SK-N-SH (cell line): Measurements from ENCODE around the gene EPM2A.

Source experiments
- CHD2 ChIP-seq: fragments of 150-350 bp; IDR thresholded peaks from 2 replicates; pipeline ENCODE4 v1.6.1; 2018; ENCODE audit warnings: low read length; ENCODE audit not compliant: partially characterized antibody
- EP300 ChIP-seq, 2 experiments: IDR thresholded peaks; 2 replicates each; pipeline versions ENCODE4 v1.4.0 to v1.6.1; 2012; ENCODE audit warnings: borderline replicate concordance in 1 of 2, low read depth in 1 of 2, low read length in 1 of 2
- GATA2 ChIP-seq: sonication (generic); formaldehyde crosslinking; IDR thresholded peaks from 2 replicates; pipeline ENCODE4 v1.5.0; 2020; ENCODE audit warnings: mild to moderate bottlenecking, missing genetic modification reagents
- NFIC ChIP-seq: IDR thresholded peaks from 2 replicates; pipeline ENCODE4 v1.4.0; 2012; ENCODE audit warnings: borderline replicate concordance
- POLR2AphosphoS5 ChIP-seq: IDR thresholded peaks from 2 replicates; pipeline ENCODE4 v1.6.1; 2012; ENCODE audit warnings: low read depth, low read length
- RCOR1 ChIP-seq: fragments of 150-350 bp; IDR thresholded peaks from 2 replicates; pipeline ENCODE4 v1.6.1; 2017; ENCODE audit warnings: antibody characterized with exemption, low read length
- SIN3A ChIP-seq: IDR thresholded peaks from 2 replicates; pipeline ENCODE4 v1.6.1; 2012; ENCODE audit warnings: low read depth, mild to moderate bottlenecking, low read length, moderate library complexity, borderline replicate concordance
- TAF1 ChIP-seq: IDR thresholded peaks from 2 replicates; pipeline ENCODE4 v1.6.1; 2012; ENCODE audit warnings: low read depth, mild to moderate bottlenecking, low read length, moderate library complexity, borderline replicate concordance
- YY1 ChIP-seq: IDR thresholded peaks from 2 replicates; pipeline ENCODE4 v1.4.0; 2012; ENCODE audit warnings: low read depth, mild to moderate bottlenecking
- TF ChIP-seq, protein P1 (sequence below): fragments of 200-600 bp; sonication (generic); IDR thresholded peaks from 2 replicates; pipeline ENCODE4 v1.6.1; 2017; ENCODE audit warnings: antibody characterized with exemption, mild to moderate bottlenecking, moderate library complexity
- TF ChIP-seq, protein P2 (sequence below): fragments of 150-350 bp; IDR thresholded peaks from 2 replicates; pipeline ENCODE4 v1.6.1; 2016; ENCODE audit warnings: mild to moderate bottlenecking, low read depth, low read length
- TF ChIP-seq, protein P3 (sequence below): IDR thresholded peaks from 2 replicates; pipeline ENCODE4 v1.4.0; 2012; ENCODE audit warnings: low read depth
- TF ChIP-seq, protein P4 (sequence below): fragments of 150-350 bp; IDR thresholded peaks from 2 replicates; pipeline ENCODE4 v1.6.1; 2017; ENCODE audit warnings: antibody characterized with exemption, low read length, low read depth, borderline replicate concordance
- TF ChIP-seq, protein P5 (sequence below): IDR thresholded peaks from 2 replicates; pipeline ENCODE4 v1.6.1; 2012; ENCODE audit warnings: mild to moderate bottlenecking, low read depth, low read length, moderate library complexity

GRCh38 chr6:145729887-145730286, 5.4 kb downstream of the EPM2A start:
- TF ChIP-seq, protein P1, sequence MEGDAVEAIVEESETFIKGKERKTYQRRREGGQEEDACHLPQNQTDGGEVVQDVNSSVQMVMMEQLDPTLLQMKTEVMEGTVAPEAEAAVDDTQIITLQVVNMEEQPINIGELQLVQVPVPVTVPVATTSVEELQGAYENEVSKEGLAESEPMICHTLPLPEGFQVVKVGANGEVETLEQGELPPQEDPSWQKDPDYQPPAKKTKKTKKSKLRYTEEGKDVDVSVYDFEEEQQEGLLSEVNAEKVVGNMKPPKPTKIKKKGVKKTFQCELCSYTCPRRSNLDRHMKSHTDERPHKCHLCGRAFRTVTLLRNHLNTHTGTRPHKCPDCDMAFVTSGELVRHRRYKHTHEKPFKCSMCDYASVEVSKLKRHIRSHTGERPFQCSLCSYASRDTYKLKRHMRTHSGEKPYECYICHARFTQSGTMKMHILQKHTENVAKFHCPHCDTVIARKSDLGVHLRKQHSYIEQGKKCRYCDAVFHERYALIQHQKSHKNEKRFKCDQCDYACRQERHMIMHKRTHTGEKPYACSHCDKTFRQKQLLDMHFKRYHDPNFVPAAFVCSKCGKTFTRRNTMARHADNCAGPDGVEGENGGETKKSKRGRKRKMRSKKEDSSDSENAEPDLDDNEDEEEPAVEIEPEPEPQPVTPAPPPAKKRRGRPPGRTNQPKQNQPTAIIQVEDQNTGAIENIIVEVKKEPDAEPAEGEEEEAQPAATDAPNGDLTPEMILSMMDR: no peak
- TF ChIP-seq SIN3A (no peak), POLR2AphosphoS5 (no peak), GATA2 (CRISPR knock-in tag) (no peak), RCOR1 (no peak), NFIC (no peak), YY1 (no peak), CHD2 (no peak), EP300 (IDR thresholded peaks at IDR 0.05; ENCODE audit: borderline replicate concordance in 1 of 2, low read depth in 1 of 2, low read length in 1 of 2) (no peak), TAF1 (no peak)
- TF ChIP-seq, protein P2, sequence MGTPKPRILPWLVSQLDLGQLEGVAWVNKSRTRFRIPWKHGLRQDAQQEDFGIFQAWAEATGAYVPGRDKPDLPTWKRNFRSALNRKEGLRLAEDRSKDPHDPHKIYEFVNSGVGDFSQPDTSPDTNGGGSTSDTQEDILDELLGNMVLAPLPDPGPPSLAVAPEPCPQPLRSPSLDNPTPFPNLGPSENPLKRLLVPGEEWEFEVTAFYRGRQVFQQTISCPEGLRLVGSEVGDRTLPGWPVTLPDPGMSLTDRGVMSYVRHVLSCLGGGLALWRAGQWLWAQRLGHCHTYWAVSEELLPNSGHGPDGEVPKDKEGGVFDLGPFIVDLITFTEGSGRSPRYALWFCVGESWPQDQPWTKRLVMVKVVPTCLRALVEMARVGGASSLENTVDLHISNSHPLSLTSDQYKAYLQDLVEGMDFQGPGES: no peak
- TF ChIP-seq, protein P3, sequence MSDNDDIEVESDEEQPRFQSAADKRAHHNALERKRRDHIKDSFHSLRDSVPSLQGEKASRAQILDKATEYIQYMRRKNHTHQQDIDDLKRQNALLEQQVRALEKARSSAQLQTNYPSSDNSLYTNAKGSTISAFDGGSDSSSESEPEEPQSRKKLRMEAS: no peak
- TF ChIP-seq, protein P4, sequence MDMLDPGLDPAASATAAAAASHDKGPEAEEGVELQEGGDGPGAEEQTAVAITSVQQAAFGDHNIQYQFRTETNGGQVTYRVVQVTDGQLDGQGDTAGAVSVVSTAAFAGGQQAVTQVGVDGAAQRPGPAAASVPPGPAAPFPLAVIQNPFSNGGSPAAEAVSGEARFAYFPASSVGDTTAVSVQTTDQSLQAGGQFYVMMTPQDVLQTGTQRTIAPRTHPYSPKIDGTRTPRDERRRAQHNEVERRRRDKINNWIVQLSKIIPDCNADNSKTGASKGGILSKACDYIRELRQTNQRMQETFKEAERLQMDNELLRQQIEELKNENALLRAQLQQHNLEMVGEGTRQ: no peak
- TF ChIP-seq, protein P5, sequence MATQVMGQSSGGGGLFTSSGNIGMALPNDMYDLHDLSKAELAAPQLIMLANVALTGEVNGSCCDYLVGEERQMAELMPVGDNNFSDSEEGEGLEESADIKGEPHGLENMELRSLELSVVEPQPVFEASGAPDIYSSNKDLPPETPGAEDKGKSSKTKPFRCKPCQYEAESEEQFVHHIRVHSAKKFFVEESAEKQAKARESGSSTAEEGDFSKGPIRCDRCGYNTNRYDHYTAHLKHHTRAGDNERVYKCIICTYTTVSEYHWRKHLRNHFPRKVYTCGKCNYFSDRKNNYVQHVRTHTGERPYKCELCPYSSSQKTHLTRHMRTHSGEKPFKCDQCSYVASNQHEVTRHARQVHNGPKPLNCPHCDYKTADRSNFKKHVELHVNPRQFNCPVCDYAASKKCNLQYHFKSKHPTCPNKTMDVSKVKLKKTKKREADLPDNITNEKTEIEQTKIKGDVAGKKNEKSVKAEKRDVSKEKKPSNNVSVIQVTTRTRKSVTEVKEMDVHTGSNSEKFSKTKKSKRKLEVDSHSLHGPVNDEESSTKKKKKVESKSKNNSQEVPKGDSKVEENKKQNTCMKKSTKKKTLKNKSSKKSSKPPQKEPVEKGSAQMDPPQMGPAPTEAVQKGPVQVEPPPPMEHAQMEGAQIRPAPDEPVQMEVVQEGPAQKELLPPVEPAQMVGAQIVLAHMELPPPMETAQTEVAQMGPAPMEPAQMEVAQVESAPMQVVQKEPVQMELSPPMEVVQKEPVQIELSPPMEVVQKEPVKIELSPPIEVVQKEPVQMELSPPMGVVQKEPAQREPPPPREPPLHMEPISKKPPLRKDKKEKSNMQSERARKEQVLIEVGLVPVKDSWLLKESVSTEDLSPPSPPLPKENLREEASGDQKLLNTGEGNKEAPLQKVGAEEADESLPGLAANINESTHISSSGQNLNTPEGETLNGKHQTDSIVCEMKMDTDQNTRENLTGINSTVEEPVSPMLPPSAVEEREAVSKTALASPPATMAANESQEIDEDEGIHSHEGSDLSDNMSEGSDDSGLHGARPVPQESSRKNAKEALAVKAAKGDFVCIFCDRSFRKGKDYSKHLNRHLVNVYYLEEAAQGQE: no peak
